ENCODE data around the gene CREBRF.
"Not testable (repeated sequence)": the region's sequence is repeated elsewhere in the genome, so short reads cannot be mapped to it uniquely, and the experiment has no call there.

CREBRF gene

GRCh38 chr5:173035904-173036707, 20.0 kb upstream of the CREBRF start:
- no peak for DNase-seq (ENCODE audit: low read depth)

- DNase-seq (ENCODE audit: low read depth): no peak
These were observed 17.0 kb upstream of the CREBRF start for GRCh38 chr5:173039188-173039587.

- DNase-seq (ENCODE audit: low read depth): no peak
These were observed 16.2 kb upstream of the CREBRF start for GRCh38 chr5:173039964-173040363.

GRCh38 chr5:173041881-173042762, 14.0 kb upstream of the CREBRF start:
- DNase-seq (ENCODE audit: low read depth): no peak

- no peak for DNase-seq (ENCODE audit: low read depth)
These were observed 13.4 kb upstream of the CREBRF start for GRCh38 chr5:173042763-173043107.

GRCh38 chr5:173045474-173045873, 10.7 kb upstream of the CREBRF start:
- no peak for DNase-seq (ENCODE audit: low read depth)

GRCh38 chr5:173047096-173047837, 8.9 kb upstream of the CREBRF start:
- DNase-seq (ENCODE audit: low read depth): not testable (repeated sequence)

- DNase-seq (ENCODE audit: low read depth): no peak
These were observed 8.4 kb upstream of the CREBRF start for GRCh38 chr5:173047838-173048105.

GRCh38 chr5:173050791-173051190, 5.4 kb upstream of the CREBRF start:
- no peak for DNase-seq (ENCODE audit: low read depth)

- DNase-seq (ENCODE audit: low read depth): no peak
These were observed 4.4 kb upstream of the CREBRF start for GRCh38 chr5:173051746-173052145.

GRCh38 chr5:173053041-173053440, 3.1 kb upstream of the CREBRF start:
- DNase-seq (ENCODE audit: low read depth): no peak

GRCh38 chr5:173055042-173055721, 970 bp upstream of the CREBRF start:
- no peak for DNase-seq (ENCODE audit: low read depth)

- no peak for DNase-seq (ENCODE audit: low read depth)
These were observed 500 bp upstream of the CREBRF start for GRCh38 chr5:173055722-173055982.

- DNase-seq (ENCODE audit: low read depth): no peak
These were observed 570 bp downstream of the CREBRF start for GRCh38 chr5:173056783-173057061.

- DNase-seq (ENCODE audit: low read depth): peak; percentile 99
These were observed 1.1 kb downstream of the CREBRF start for GRCh38 chr5:173057062-173057924.

- DNase-seq (ENCODE audit: low read depth): no peak
These were observed 6.0 kb downstream of the CREBRF start for GRCh38 chr5:173062141-173062540.

GRCh38 chr5:173065155-173065554, 9.0 kb downstream of the CREBRF start:
- DNase-seq (ENCODE audit: low read depth): no peak

- no peak for DNase-seq (ENCODE audit: low read depth)
These were observed 13.5 kb downstream of the CREBRF start for GRCh38 chr5:173069671-173070070.

GRCh38 chr5:173075137-173075843, 19.1 kb downstream of the CREBRF start:
- DNase-seq (ENCODE audit: low read depth): no peak

- no peak for DNase-seq (ENCODE audit: low read depth)
These were observed 19.8 kb downstream of the CREBRF start for GRCh38 chr5:173075970-173076369.

GRCh38 chr5:173076471-173076870, 20.3 kb downstream of the CREBRF start:
- not testable (repeated sequence) for DNase-seq (ENCODE audit: low read depth)

Measured in stimulated activated CD8-positive, alpha-beta memory T cell treated with anti-CD3 and anti-CD28 coated beads, Interleukin-7, amount 100 ng/mL, for 24 hours (primary cell).